ENCODE measurements around the gene MAST1. TPM values are rescaled to one million over a fixed set of nuclear protein-coding genes. Genes with fewer than 3 reads are reported as not detected.
"Not testable (repeated sequence)": the region's sequence is repeated elsewhere in the genome, so short reads cannot be mapped to it uniquely, and the experiment has no call there.

MAST1 gene
- total RNA-seq, 4 donors from 2014 or later = 1.2 TPM; not detected in 3

DNA sequence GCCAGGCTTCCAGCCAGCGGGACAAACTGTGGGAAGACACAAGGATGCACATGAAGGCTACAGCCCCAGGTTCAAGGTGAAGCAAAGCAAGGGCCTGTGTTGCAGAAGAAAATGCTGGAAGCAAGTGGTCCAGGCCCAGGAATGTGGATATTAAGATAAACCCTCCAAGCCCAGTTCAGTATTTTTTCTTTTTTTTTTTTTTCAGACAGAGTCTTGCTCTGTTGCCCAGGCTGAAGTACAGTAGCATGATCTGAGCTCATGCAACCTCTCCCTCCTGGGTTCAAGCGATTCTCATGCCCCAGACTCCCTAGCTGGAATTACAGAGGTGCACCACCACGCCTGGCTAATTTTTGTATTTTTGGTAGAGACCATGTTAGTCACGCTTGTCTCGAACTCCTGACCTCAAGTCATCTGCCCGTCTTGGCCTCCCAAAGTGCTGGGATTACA, 41.2 kb upstream of the MAST1 start:
- Histone ChIP-seq H3K4me1 (peaks cover 0 to 8% of the 10 kb centered on the region in 2 donors), H3K9me3 (no peaks in the 10 kb centered on the region), H3K36me3 (no peaks in the 10 kb centered on the region), H3K27ac (no peak overlapping the region), H3K4me3 (no peak overlapping the region), H3K27me3 (no peaks in the 10 kb centered on the region)
- intact Hi-C loops (cut with DNase I; ENCODE audit: low total_unique reads) = no loop called here
- no peak for TF ChIP-seq POLR2A (IDR thresholded peaks at IDR 0.05)
- TF ChIP-seq, protein P1, sequence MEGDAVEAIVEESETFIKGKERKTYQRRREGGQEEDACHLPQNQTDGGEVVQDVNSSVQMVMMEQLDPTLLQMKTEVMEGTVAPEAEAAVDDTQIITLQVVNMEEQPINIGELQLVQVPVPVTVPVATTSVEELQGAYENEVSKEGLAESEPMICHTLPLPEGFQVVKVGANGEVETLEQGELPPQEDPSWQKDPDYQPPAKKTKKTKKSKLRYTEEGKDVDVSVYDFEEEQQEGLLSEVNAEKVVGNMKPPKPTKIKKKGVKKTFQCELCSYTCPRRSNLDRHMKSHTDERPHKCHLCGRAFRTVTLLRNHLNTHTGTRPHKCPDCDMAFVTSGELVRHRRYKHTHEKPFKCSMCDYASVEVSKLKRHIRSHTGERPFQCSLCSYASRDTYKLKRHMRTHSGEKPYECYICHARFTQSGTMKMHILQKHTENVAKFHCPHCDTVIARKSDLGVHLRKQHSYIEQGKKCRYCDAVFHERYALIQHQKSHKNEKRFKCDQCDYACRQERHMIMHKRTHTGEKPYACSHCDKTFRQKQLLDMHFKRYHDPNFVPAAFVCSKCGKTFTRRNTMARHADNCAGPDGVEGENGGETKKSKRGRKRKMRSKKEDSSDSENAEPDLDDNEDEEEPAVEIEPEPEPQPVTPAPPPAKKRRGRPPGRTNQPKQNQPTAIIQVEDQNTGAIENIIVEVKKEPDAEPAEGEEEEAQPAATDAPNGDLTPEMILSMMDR (IDR thresholded peaks at IDR 0.05) = no peak
- DNase-seq = no peak

DNA sequence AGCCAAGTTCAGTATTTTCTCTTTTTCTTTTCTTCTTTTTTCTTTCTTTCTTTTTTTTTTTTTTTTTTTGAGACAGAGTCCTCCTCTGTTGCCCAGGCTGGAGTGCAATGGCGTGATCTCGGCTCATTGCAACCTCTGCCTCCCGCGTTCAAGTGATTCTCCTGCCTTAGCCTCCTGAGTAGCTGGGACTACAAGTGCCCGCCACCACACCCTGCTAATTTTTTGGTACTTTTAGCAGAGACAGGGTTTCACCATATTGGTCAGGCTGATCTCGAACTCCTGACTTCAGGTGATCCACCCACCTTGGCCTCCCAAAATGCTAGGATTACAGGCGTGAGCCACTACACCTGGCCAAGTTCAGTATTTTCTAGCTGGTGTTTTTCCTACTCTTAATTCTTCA, 40.7 kb upstream of the MAST1 start:
- not testable (repeated sequence) for H3K4me1 ChIP-seq, H3K36me3 ChIP-seq, H3K9me3 ChIP-seq, H3K4me3 ChIP-seq, H3K27ac ChIP-seq, H3K27me3 ChIP-seq, DNase-seq
- intact Hi-C loops (cut with DNase I; ENCODE audit: low total_unique reads) = loop anchor here (2.0 kb wide), 1 partner anchor 49 kb away; no protein-coding TSS in a partner anchor

DNA sequence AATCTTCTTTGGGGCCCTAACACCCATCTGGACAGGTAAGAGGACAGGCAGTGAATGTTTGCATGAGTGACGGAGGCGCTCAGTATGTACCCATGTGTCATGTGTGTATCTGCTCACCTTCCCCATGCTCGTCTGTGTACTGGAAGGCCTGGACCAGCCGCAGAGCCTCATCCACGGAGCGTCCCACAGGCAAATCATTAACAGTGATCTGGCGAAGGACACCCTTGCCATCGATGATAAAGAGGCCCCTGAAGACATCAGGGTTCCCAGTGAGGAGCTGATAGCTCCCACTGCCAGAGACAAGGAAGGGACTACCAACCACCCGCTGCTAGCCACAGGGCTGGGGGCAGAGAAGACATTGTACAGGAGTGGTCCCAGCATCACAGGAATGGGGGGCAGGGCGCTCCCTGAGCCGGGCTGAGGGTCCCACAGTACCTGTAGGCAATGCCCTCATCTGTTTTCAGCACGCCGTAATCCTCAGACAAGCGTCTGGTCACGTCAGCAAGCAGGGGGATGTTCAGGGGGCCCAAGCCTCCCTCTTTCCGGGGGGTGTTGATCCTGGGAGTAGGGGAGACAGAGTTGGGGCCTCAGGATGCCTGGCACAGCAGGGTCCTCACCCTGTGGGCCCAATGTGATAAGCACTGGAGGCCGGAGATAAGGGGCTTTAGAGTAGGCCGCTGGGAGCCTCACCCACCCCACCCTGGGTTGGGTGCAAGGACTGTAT, 38.4 kb upstream of the MAST1 start:
- no peaks in the 10 kb centered on the region for H3K27me3 ChIP-seq
- no peaks in the 10 kb centered on the region for H3K9me3 ChIP-seq
- no peak for TF ChIP-seq POLR2A (IDR thresholded peaks at IDR 0.05)
- TF ChIP-seq, protein P1 (IDR thresholded peaks at IDR 0.05) = no peak
- no peaks in the 10 kb centered on the region for H3K36me3 ChIP-seq
- DNase-seq = no peak
- intact Hi-C loops (cut with DNase I; ENCODE audit: low total_unique reads) = loop anchor here (2.0 to 5.0 kb wide), 2 partner anchors 33 to 47 kb away; no protein-coding TSS in a partner anchor
- H3K27ac ChIP-seq = no peak overlapping the region
- peaks cover 0 to 8% of the 10 kb centered on the region in 2 donors for H3K4me1 ChIP-seq
- H3K4me3 ChIP-seq = no peak overlapping the region

DNA sequence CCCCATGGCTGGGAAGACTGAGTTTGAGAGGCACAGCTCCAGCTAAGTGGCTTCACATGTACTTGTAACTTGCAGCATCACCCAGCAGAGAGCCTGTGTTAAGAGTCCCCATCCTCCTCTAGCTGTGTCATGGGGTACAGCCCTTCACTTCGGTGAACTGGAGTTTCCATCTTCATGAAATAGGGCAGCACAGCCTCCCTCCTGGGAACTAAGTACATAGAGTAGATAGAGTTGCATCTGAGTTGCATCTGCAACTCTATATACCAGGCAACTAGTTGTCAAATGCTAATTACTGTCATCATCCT, 37.9 kb upstream of the MAST1 start:
- Histone ChIP-seq H3K27me3 (no peaks in the 10 kb centered on the region), H3K9me3 (no peaks in the 10 kb centered on the region), H3K4me3 (peak overlapping the region in 1 of 2 donors; percentile 84), H3K36me3 (no peaks in the 10 kb centered on the region), H3K4me1 (peaks cover 0 to 8% of the 10 kb centered on the region in 2 donors), H3K27ac (peak overlapping the region; percentile 56 to 86)
- intact Hi-C loops (cut with DNase I; ENCODE audit: low total_unique reads) = loop anchor here (5.0 kb wide), 1 partner anchor 33 kb away; no protein-coding TSS in a partner anchor
- TF ChIP-seq, protein P1 (IDR thresholded peaks at IDR 0.05) = no peak
- no peak for TF ChIP-seq POLR2A (IDR thresholded peaks at IDR 0.05)
- DNase-seq = no peak

DNA sequence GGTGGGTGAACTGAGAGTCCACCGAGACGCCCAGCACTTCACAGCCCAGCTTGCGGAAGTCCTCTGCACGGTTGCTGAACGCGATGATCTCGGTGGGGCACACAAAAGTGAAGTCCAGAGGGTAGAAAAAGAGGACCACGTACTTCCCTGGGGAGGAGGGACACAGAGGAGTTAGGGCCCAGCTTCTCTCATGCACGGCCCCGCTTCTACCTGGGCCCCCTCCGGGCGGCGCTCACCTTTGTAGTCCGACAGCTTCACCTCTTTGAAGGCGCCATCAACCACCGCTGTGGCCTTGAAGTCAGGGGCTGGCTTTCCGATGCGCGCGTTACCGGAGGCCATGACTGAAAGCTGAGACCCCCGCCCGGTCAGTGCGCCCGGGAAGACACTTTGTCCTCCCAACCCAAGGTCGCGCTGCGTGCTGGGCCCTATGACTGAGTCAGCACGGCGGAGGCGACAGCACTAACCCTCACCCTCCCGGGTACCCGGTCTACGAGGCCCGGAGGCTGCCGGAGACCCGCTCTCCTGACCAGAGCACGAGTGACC, 37.3 kb upstream of the MAST1 start:
- no peaks in the 10 kb centered on the region for H3K9me3 ChIP-seq
- H3K4me1 ChIP-seq = peaks cover 0 to 8% of the 10 kb centered on the region in 2 donors
- no peak for TF ChIP-seq POLR2A (IDR thresholded peaks at IDR 0.05)
- TF ChIP-seq, protein P1 (IDR thresholded peaks at IDR 0.05) = no peak
- H3K36me3 ChIP-seq = no peaks in the 10 kb centered on the region
- peak overlapping the region; percentile 55 to 84 for H3K4me3 ChIP-seq
- peak overlapping the region; percentile 56 to 86 for H3K27ac ChIP-seq
- H3K27me3 ChIP-seq = no peaks in the 10 kb centered on the region
- DNase-seq = no peak
- intact Hi-C loops (cut with DNase I; ENCODE audit: low total_unique reads) = loop anchor here (5.0 kb wide), 1 partner anchor 34 kb away; no protein-coding TSS in a partner anchor
